GM12801 (cell line): Measurements from ENCODE around the gene PUS3.

ENCODE experiments used
- TF ChIP-seq, protein P1 (sequence below): IDR thresholded peaks from one replicate; pipeline ENCODE4 v1.5.1; 2011; ENCODE audit warnings: control low read depth; ENCODE audit not compliant: insufficient read length; ENCODE audit errors: extremely low read depth

The PUS3 gene

DNA sequence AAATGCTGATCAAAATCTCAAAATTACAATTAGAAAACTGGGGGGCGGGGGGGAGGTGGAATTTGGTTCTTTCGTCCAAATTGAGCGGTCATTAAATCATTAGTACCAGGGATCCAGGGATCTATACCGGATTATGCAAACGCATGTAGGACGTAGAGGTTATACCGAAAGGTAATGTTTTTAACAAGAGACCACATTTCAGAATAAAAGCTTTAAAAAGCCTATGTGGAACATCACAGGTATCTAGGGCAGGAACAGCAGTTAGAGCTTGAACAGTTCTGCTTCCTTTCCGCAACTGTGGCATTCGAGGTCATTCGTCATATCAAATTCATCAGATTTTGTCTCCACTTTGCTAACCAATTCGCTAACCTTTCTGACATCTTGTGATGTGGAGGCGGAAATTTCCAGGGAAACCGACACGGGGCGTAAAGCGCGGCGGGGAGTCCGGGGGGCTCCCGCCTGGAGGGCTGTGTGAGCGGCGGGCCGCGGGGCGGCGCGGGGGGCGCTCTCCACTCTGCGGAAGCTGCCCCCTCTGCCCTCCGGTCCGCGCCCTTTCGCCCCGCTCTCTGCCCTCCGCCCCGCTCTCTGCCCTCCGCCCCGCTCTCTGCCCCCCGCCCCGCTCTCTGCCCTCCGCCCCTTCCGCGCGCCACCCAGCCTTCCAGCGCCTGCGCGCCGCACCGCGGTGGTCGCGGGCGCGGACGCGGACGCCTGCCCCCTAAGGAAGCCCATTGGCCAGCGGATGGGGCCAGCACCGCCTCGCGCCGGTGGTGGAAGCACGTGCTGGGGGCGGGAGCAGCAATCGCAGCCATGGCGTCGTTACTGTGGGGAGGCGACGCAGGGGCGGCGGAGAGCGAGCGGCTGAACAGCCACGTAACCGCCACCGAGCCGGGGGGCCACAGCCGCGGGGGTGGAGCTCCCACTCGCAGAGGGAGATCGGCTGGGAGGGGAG is 979 bp upstream of the PUS3 start, which contains the start of gene DDX25:
Gene DDX25 (plus strand): TSS at position 798 of the 949 bp plus-strand sequence. CDS start 10 bp downstream, at position 808.
- TF ChIP-seq, protein P1, sequence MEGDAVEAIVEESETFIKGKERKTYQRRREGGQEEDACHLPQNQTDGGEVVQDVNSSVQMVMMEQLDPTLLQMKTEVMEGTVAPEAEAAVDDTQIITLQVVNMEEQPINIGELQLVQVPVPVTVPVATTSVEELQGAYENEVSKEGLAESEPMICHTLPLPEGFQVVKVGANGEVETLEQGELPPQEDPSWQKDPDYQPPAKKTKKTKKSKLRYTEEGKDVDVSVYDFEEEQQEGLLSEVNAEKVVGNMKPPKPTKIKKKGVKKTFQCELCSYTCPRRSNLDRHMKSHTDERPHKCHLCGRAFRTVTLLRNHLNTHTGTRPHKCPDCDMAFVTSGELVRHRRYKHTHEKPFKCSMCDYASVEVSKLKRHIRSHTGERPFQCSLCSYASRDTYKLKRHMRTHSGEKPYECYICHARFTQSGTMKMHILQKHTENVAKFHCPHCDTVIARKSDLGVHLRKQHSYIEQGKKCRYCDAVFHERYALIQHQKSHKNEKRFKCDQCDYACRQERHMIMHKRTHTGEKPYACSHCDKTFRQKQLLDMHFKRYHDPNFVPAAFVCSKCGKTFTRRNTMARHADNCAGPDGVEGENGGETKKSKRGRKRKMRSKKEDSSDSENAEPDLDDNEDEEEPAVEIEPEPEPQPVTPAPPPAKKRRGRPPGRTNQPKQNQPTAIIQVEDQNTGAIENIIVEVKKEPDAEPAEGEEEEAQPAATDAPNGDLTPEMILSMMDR = no peak

DNA sequence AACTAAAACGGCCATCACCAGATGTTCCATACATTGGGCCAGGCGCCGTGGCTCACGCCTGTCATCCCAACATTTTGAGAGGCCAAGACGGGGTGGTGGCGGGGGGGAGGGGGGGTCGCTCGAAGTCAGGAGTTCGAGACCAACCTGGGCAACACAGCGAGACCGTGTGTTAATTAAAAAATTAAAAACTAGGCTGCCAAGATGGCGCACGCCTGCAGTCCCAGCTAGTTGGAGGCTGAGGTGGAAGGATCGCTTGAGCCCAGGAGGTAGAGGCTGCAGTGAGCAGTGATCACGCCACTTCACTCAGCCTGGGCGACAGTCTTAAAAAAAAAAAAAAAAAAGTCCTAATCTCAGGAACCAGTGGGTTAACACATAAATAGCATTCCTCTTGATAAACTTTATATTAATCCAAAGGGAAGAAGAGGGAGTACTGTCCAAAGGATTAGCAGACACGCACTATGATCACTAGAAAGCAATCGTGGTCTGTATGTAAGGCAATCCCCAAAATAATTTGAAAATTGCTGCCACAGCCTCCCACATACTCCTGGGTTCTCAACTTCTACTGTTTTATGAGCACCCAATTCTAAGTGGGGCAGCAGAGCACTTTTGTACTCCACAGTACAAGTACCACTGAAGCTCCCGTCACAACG is 604 bp downstream of the PUS3 start:
- TF ChIP-seq, protein P1 = no peak

DNA sequence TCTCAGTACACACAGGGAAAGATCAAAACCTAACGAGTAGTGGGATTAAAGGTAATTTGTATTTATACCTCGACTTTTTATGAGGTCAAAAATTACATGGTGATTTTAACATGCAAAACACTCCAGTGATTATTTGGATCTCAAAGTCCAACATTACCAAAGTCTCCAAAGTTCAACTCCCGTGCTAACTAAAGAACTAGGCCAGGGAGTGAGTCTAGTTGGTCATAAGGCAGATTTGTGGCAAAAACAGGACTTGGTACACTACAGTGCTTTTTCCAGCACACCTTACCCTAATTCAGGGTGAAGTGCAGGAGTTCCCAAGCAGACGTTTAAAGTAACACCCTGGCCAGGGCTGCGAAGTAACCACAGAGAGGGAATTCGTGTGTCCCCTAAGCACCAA is 1.1 kb downstream of the PUS3 start:
- TF ChIP-seq, protein P1 = no peak

DNA sequence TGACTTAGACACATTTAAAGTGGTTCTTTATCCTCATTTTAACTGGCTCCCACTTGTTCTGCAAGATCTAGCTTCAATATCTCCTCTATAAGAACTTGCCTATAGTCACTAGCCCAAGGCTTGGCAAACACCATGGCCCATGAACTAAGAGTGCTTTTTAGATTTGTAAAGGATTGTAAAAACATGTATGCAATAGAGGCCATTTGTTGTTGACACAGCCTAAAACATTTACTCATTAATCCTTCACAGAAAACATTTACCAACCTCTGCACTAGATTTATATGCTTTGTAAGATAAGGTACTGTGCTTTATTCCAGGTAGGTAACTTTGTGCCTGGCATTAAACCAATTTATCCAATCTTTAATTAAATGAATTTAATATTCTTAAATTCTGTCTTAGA is 10.0 kb downstream of the PUS3 start:
- TF ChIP-seq, protein P1 = no peak

DNA sequence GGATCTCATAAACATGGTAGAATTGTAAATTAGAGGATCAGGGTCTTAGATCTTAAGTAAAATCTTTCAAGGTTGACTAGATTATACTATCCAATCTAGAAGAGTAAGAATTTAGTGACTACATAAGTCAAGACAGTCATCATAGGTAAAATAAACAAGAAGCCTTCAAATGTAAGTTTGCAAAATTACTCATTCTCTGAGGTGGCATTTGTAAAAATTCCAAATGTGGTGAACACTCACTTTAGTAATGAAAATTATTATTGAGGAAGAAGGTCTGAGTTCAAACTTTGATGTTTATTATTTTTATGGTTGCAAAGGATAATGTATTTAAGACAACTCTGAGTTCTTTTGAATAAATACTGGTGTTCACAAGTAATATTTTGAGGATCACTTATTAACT is 10.9 kb downstream of the PUS3 start:
- TF ChIP-seq, protein P1 = no peak

DNA sequence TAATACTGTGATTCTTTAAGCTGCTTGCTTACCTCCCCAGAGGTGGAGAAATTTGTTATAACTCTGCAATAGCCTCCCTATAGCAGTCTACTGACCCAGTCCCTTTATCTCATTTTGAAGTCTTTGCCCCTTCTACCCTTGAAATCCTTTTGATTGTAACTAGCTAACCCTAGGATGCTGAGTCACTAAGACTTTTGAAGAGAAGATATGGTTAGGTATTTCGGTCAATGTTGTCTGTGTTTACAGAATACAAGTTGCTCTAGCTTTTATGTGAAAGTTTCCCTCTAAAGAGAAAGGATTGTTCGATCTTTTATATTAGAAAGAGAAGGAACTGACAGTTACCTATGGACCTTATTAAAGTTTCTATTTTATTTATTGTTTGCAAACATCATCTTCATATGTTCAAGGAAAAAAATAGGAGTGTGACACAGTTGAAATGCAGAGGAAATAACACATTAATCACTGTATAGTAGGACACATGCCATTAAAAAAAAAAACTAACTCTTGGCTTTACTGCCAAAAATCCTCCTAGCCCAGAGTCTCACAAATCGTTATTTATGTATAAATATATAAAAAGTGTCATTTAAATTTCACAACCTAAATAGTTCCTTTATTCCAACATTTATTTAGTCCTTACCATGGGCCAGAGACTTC is 12.4 kb downstream of the PUS3 start:
- TF ChIP-seq, protein P1 = no peak
